ENCODE data around the gene STEAP1.
"Not testable (repeated sequence)": the region's sequence is repeated elsewhere in the genome, so short reads cannot be mapped to it uniquely, and the experiment has no call there.

STEAP1 gene

DNA sequence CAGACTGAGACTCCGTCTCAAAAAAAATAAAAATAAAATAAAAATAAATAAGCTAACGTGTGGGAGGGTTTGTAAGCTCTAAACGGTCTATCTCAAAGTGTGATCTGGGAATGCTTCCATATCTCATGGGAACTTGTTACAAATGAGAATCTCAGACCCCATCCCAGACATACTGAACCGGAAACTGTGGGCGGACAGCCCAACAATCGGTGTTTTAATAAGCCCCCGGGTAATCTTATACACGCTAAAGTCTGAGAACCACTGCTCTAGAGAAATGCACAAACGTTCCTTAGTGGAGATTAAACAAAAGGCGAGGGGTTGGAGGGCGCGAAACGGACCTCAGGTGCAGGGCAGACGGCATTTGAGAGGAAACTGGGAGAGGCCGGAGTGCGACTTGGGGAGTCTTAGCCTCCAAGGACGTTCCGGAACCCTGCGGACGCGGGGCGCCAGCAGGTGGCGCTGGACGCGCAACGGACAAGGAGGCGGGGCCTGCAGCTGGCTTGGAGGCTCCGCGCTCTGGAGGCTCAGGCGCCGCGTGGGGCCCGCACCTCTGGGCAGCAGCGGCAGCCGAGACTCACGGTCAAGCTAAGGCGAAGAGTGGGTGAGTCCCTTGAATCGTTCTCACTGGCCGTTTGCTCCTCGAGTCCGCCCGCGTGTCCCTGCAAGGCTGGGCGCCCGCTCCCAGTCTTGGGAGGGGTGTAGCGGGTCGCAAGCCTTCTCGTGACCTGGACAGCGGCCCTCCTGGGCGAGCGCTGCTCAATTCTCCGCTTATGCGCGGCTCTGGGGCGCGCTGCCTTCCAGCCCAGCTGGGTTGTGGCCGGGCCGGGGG lies at the start of gene STEAP1:
STEAP1 (plus strand) TSS at position 527 of the 829 bp plus-strand sequence. CDS start 5,320 bp downstream, outside the sequence.
- peak; percentile 89 for DNase-seq (ENCODE audit: low read depth)

DNA sequence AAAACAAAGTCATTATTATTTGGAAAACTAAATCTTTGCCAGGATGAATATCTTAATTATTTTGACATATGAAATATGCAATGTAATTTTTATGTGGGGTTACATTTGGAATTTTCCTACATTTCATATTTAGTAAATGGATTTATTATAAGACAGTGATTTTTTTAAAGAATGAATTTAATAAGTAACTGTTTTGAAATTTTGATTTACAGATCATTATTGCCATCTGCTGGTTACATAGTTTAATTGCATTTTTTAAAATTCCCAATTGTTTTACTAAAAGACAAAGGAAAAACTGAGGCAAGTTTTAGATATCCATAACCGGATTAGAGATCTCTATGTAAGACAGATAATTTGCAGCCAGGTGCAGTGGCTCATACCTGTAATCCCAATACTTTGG lies 39.3 kb upstream of the STEAP1 start:
- DNase-seq (ENCODE audit: low read depth) = not testable (repeated sequence)

DNA sequence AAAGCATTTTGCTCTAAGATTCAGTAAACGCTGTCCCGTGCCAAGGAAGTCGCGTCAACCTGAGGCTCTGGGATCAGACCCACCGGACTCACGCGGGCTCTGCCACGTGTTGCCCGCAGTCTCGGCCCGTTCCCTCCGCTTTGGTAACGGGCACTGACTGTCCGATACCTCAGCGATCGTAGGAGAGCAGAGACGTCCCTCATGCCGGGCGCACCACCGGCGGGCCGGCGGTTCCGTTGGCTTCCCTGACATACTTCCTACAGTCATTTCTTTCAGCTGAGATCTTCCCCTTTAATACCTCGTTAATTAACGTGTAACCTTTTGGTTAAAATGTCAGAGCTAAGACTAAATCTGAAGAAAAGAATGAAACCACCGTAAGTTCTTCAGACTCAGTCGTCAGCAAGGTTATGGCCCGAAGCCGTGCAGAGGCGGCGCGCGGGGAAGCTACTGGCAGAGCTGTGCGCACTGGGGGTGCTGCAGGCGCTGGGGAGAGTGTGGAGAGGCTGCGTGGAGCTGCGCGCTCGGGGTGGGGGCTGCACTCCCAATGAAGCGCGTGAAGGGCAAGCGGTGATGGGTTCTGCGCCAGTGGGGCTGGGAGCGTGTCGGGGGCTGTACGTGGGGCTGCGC lies 35.6 kb upstream of the STEAP1 start:
- DNase-seq (ENCODE audit: low read depth) = not testable (repeated sequence)

DNA sequence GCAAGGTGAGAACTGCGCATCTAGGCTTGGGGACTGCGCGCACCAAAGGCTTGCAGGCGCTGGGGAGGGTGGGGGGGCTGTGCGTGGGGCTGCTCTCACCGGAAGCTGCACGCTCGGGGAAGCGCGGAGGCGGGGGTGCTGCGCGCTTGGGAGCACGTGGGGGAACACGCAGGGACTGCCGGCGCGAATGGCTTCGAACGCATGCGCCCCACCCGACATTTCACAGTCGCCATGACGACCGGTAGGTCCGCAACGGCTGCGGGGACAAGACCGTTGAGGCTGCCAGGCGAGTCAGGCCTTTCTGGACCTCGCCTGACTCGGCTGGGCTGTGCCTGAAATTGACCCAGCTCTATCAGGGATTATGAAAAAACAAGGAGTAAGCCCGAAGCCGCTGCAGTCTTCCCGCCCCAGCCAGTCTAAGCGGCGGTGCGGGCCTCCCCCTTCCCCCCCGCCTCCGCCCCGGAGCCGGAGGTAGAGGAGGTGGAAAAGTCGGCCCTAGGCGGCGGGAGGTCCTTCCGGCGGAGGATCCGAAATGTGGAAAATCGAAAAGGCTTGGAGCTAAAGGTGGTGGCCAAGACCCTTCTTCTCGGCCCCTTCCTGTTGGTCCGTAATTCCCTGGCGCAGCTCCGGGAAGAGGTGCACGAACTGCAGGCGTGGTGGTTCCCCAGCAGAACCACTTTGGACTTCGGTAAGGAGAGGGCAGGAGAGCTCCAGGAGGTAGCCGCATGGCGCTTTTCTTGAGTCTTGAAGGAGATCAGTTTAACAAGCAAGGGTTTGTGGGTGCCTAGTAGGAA lies 34.9 kb upstream of the STEAP1 start:
- DNase-seq (ENCODE audit: low read depth) = no peak

DNA sequence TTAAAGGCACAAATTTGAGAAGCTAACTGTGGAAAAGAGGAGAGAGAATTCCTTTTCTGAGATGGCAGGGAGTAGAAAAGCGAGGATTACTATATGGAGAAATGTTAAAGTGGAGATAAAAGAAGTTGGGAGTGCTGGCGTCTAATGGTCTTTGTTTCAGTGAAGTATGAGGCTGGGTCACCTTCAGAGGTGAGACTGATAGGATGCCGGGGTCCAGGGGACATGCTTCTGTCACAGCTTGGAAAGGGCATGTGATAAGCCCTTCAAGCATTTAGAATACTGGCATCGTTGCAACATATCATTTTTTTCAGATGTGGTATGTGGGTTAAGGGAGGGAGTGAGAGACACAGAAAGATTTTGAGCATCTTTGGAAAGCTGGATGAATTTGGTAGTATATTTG lies 34.1 kb upstream of the STEAP1 start:
- not testable (repeated sequence) for DNase-seq (ENCODE audit: low read depth)

DNA sequence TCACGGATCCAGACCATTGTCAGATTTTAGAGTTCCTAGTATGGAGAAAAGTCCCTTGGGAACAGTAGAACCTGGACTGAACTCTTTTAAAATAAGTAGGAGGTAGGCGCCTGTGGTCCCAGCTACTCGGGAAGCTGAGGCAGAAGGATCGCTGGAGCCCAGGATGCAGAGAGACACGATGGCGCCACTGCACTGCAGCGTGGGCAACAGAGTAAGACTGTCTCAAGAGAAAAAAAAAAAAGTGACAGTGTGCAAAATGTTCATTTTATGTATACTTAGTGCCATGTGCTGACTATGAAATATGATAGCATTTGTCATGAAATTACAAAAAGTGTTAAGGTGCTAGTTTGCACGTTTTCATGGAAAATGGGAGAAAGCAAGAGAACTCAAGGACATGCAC lies 22.5 kb upstream of the STEAP1 start:
- not testable (repeated sequence) for DNase-seq (ENCODE audit: low read depth)

DNA sequence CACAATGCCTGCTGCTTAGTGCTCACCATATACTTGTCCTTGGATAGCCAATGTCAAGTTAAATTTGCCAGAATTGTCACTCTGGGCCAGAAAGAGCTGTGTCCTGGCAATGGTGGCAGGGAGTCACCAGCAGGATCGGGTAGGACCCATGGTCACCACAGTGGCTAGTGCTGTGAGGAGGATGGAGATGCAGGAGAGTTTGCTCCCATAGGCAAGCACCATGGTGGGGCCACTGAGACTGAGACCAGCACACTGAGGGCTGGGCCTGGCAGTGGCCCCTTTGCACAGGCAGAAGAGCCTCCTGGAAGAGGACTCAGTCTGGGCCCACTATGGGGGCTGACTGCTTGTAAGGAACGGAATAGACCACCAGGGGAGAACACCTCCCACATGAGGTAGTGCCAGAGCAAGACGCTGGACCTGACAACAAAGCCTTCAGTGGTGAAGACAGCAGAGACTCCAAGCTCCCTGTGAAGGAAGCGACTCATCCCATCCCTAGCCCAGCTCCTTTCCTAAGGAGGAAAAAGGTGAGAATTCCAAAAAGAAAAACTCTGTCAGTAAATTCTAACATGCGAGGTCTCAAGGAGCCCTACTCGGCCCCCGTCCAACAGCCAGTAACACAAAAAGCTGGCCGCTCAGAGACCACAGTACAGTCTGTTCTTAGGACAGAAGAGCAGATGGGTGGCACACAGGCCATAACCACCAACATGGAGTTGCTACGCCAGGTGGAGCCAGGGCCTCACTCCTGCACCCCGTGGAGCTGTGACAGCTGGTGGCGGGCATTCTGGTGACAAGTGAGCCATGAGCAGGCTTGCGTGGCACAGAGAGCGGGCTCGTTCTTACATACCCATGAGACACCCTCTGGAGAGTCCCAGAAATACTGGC lies 6.9 kb upstream of the STEAP1 start:
- not testable (repeated sequence) for DNase-seq (ENCODE audit: low read depth)

DNA sequence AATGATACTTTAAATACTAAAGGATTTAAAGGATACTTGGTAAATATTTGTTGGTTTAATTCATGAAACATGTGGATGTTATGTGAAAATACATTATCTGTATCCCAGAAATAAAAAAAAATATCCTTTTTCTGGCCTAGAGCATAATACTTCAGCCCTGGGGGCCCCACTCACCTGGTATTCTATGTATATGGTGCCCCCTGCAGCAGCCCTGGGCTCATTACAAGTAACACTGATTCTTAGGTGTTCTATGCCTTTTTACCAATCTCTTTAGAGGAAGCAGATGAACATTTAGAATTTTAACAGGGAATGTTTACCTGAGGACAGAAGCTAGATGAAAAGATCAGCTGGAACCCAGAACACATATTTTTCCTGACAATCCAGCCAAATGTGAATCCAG lies 4.8 kb upstream of the STEAP1 start:
- DNase-seq (ENCODE audit: low read depth) = not testable (repeated sequence)

DNA sequence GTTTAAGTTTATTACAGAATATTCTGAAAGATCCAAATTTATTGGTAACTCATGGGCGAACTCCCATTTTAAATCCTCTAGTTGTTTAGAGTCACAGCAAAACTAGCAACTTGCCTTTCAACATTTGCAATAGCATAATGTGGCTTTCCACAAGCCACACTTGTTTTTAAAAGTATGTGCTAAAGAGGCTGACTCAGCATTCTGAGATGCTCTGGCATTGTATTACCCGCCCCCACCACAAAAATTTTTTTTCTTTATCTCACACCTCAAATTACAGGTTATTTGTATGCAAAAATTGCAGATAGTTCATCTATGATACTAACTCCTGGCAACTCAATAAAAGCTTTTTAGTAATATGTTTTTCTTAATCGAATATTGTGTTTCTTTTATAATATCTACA lies 2.4 kb upstream of the STEAP1 start:
- not testable (repeated sequence) for DNase-seq (ENCODE audit: low read depth)

DNA sequence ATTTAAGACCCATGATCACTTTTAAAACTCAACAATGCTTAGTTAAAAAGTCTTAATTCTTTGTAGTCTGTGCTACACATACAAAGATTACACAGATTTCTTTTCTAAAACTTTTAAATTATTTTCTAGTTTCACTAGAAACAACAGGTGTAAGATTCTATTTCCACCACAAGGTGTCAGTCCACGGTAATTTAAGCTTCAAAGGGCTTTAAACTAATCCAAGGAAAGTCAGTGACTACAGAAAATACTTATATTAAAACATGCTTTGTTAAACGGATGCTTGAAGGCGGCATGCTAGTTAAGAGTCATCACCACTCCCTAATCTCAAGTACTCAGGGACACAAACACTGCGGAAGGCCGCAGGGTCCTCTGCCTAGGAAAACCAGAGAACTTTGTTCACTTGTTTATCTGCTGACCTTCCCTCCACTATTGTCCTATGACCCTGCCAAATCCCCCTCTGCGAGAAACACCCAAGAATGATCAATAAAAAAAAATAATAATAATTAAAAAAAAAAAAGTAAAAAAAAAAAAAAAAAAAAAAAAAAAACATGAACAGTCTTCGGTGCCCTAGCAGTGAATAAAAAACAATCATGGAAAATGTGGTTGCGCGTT lies 1.5 kb upstream of the STEAP1 start:
- DNase-seq (ENCODE audit: low read depth) = not testable (repeated sequence)

DNA sequence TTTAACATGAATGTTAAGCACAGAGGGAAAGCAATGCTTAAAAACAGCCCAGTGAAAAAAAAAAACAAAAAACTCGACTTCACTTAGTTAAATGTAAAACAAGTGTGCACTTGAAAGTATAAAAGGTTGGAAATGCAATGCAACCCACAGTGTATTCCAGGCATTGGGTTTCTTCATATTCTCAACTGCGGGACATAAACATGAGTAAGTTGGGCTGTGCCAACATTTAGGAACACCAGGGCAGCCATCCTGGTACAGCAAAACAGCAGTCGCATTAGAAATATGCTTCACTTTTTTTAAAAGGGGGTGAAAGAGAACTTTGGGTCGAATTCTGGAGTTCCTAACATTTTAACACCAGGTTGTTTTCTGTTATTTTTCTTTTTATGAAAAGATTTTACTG lies 937 bp downstream of the STEAP1 start:
- no peak for DNase-seq (ENCODE audit: low read depth)

DNA sequence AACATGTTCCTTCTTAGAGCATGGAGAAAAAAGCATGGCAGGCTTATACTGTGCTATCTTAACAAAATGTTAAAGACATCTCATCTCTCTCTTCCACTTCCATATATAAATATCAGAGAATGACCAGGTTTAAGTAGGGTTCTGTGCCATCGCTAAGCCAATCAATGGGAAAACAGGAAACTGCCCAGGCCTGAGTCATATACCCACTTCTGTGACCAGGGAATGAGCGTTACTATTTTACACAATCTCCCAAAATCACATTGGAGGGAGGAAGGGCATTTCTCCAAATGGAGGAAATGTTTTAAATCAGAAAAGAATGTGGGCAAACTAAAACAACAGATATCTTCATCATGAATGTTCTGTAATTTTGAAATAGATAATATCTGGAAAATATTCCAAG lies 3.1 kb downstream of the STEAP1 start:
- not testable (repeated sequence) for DNase-seq (ENCODE audit: low read depth)

DNA sequence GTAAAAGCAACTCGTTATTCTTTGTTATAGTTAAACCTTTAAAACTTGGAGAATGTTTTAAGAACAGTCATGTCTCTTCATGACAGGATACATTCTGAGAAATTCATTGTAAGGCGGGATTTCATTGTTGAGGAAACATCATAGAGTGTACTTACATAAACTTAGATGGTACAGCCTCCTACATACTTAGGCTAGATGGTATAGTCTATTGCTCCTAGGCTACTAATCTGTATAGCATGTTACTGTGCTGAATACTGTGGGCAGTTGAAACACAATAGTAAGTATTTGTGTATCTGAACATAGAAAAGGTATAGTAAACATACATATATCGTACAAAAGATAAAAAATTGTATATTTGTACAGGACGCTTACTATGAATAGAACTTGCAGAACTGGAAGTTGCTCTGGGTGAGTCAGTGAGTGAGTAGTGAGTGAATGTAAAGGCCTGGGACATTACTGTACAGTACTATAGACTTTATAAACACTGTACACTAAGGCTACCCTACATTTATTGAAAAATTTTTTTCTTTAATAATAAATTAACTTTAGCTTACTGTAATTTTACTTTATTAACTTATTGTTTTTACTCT lies 3.6 kb downstream of the STEAP1 start:
- not testable (repeated sequence) for DNase-seq (ENCODE audit: low read depth)

DNA sequence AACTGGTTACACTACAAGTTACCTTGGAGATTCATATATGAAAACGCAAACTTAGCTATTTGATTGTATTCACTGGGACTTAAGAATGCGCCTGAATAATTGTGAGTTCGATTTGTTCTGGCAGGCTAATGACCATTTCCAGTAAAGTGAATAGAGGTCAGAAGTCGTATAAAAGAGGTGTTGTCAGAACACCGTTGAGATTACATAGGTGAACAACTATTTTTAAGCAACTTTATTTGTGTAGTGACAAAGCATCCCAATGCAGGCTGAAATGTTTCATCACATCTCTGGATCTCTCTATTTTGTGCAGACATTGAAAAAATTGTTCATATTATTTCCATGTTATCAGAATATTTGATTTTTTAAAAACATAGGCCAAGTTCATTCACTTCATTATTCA lies 9.3 kb downstream of the STEAP1 start:
- DNase-seq (ENCODE audit: low read depth) = no peak

DNA sequence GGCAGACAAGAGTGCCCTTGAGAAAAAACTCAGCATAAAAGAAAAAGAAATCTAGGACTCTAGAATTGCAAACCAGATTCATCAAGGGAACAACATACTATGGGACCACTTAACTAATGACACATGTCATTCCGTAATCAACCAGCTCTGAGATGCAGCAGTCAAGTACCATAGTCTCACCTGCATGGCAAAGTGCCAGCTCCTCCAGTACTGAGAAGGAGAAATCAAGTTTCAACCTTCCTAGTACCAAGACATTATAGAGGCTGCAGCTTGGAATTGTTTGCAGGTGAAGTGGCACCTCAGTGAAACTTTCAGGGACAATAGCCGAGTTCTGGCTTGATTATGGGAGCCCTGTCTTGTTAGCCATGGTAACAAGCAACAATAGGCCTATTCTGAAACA lies 11.5 kb downstream of the STEAP1 start:
- DNase-seq (ENCODE audit: low read depth) = no peak

DNA sequence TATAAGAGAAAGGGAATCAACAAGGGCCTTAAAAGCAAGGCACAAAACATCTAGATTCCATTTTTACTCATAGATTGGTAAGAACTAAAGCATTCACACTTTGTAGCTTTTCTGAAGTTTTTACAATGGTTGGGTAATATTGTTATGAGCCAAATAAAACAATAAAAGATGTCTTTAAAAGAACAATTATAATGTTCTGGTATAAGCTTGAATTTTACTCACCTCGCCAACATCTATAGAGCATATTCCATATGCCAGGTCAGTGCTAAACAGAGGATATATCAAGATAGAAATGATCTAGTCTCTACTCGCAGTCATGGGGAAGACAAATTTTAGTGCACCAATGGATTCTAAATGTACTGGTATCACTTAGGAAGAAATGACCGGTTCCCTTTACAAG lies 11.9 kb downstream of the STEAP1 start:
- no peak for DNase-seq (ENCODE audit: low read depth)

DNA sequence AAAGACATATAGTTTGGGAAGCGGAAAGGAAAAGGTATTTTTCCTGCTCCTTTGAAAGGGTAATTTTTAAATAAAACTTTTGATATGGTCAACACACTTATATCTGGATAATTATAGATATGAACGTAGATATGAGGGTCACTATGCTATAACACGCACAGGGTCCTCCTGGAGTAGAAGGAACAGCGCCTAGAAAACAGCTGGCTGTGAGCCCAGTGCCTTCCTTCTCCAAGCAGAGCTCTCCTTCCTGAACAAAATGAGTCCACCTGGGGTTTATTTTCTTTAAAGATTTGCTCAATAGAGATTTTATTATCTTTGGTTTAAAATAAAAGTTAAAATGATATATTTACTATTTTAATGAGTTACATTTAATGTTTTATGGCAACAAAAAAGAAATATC lies 13.1 kb downstream of the STEAP1 start:
- no peak for DNase-seq (ENCODE audit: low read depth)

DNA sequence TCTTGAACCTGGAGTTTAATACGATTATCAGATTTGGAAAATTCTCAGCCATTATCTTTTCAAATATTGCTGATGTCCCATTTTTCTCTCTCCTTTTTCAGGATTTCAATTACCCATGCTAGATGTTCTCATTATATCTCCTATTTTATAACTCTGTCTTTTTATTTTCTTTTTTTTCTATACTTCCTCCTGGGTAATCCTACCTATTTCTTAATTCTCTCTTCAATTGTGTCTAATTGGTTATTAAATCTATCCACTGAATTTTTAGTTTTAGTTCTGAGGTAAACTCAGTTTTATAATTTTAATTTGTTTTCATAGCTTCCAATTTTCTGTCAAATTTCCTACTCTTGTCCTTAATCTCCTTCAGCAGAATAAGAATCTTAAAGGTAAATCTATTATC lies 15.6 kb downstream of the STEAP1 start:
- no peak for DNase-seq (ENCODE audit: low read depth)

DNA sequence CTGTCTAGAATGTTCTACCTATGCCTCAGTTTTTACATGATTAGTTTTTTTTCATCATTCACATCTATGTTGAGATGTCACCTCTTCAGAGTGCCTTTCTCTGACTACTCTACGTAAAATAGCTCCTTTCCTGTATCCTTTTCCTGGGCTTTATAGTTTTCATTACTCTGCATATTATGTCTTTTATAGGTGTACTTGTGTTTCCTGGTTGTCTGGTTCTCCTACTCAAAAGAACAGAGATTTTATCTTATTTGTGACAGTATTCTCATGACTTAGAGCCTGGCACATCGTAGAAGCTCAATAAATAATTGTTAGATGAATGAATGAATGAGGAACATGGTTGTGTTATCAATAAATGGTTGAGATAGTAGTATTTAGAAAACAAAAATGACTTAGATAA lies 17.9 kb downstream of the STEAP1 start:
- DNase-seq (ENCODE audit: low read depth) = no peak

DNA sequence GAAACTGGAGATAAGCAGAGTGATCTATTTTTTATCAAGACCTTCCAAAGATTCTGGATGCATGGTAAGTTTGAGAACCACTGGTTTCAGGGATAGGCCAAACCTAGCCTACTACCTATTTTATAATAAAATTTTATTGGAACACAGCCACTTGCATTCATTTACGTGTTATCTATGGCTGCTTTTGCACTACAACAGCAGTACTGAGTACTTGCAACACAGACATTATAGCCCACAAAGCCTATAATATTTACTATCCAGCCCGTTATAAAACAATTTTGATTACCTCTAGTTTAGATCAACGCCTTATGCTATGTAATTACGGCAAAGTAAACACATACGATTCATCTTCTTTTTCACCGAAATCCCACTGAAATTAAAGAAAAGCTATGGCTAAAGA lies 18.4 kb downstream of the STEAP1 start:
- no peak for DNase-seq (ENCODE audit: low read depth)

All from stimulated activated CD8-positive, alpha-beta memory T cell treated with anti-CD3 and anti-CD28 coated beads, Interleukin-15, amount 100 ng/mL, for 24 hours (primary cell).